Mucosa of descending colon (tissue), 3 donors: Measurements from ENCODE around the gene TTBK1. TPM values are rescaled to one million over a fixed set of nuclear protein-coding genes. Genes with fewer than 3 reads are reported as not detected.

ENCODE experiments used
- ATAC-seq: fragments of 200-7000 bp; cut with Tn5 transposase; one replicate; pipeline ENCODE4 v1.9.1; 2020; ENCODE audit warnings: mild to moderate bottlenecking, moderate library complexity
- DNase-seq, 3 donors: peaks; one replicate each; pipeline ENCODE4 v3.0.0-alpha.2; 2020
- H3K36me3 ChIP-seq: fragments of 200-600 bp; one replicate; pipeline ENCODE4 v1.8.0; 2021; ENCODE audit warnings: low read depth, mild to moderate bottlenecking
- H3K4me1 ChIP-seq: fragments of 200-600 bp; one replicate; pipeline ENCODE4 v1.8.0; 2021; ENCODE audit warnings: low read depth, mild to moderate bottlenecking
- H3K4me3 ChIP-seq: fragments of 200-600 bp; one replicate; pipeline ENCODE4 v1.8.0; 2021; ENCODE audit warnings: mild to moderate bottlenecking
- H3K9me3 ChIP-seq: fragments of 200-600 bp; one replicate; pipeline ENCODE4 v1.8.0; 2021; ENCODE audit warnings: mild to moderate bottlenecking
- CTCF ChIP-seq: fragments of 200-600 bp; IDR thresholded peaks from one replicate; pipeline ENCODE4 v1.8.0; 2022; ENCODE audit warnings: antibody characterized with exemption, mild to moderate bottlenecking
- intact Hi-C, 2 donors: fragments of 100-400 bp; cut with DNase I in 1 of 2; cut with micrococcal nuclease in 1 of 2; formaldehyde crosslinking; loops; one replicate each; pipeline versions ENCODE4 v1.11.0 to v1.11.1; 2022; cut with DNase I, micrococcal nuclease
- total RNA-seq, 3 donors: library from RNA; stranded (reverse); fragmentation: NEBNext Ultra II Directional in 2 of 3; extraction: Animal tissue kit (Norgen Biotek cat#: 25700) in 2 of 3; gene quantifications; one replicate each; pipeline versions ENCODE4 v1.2.1 to v1.2.4, GENCODE V29; 2021 to 2023
- donor health status: DM: no; HTN: no; CAD: no; lungs with moderate emphysema.
- donor health status: DM: no; HTN: no; CAD: no.
- donor health status: DM: no; HTN: yes; CAD: no.

Gene TTBK1
- total RNA-seq, 3 donors from 2014 or later: 0.24 to 0.95 (median 0.93) TPM

- intact Hi-C loops: no loop called here
- no peaks in the 10 kb centered on the region for H3K36me3 ChIP-seq
- no peak for DNase-seq
- ATAC-seq: no peak
- H3K9me3 ChIP-seq: no peaks in the 10 kb centered on the region
- H3K4me3 ChIP-seq: no peak overlapping the region
- TF ChIP-seq CTCF: no peak
- H3K4me1 ChIP-seq: peaks cover 2% of the 10 kb centered on the region
Observed at GRCh38 chr6:43231735-43232450, 11.4 kb upstream of the TTBK1 start.

GRCh38 chr6:43235841-43236240 is 7.4 kb upstream of the TTBK1 start:
- no peaks in the 10 kb centered on the region for H3K4me1 ChIP-seq
- DNase-seq (no peak), ATAC-seq (no peak)
- intact Hi-C loops: no loop called here
- no peaks in the 10 kb centered on the region for H3K9me3 ChIP-seq
- no peak for TF ChIP-seq CTCF
- H3K4me3 ChIP-seq: no peak overlapping the region
- H3K36me3 ChIP-seq: no peaks in the 10 kb centered on the region

GRCh38 chr6:43239054-43239453 is 4.2 kb upstream of the TTBK1 start:
- H3K36me3 ChIP-seq: no peaks in the 10 kb centered on the region
- intact Hi-C loops: no loop called here
- DNase-seq: no peak
- TF ChIP-seq CTCF: no peak
- H3K9me3 ChIP-seq: no peaks in the 10 kb centered on the region
- no peak overlapping the region for H3K4me3 ChIP-seq
- H3K4me1 ChIP-seq: no peaks in the 10 kb centered on the region
- ATAC-seq: no peak

- Histone ChIP-seq H3K4me1 (no peaks in the 10 kb centered on the region), H3K36me3 (no peaks in the 10 kb centered on the region), H3K4me3 (no peak overlapping the region), H3K9me3 (no peaks in the 10 kb centered on the region)
- intact Hi-C loops: no loop called here
- ATAC-seq (no peak), DNase-seq (no peak)
- no peak for TF ChIP-seq CTCF
Observed at GRCh38 chr6:43240950-43241349, 2.3 kb upstream of the TTBK1 start.

GRCh38 chr6:43241446-43241845 is 1.8 kb upstream of the TTBK1 start:
- Histone ChIP-seq H3K4me1 (peaks cover under 1% of the 10 kb centered on the region), H3K9me3 (no peaks in the 10 kb centered on the region), H3K4me3 (no peak overlapping the region), H3K36me3 (no peaks in the 10 kb centered on the region)
- DNase-seq (no peak), ATAC-seq (no peak)
- TF ChIP-seq CTCF: no peak
- intact Hi-C loops: no loop called here
